Heart left ventricle (tissue), 13 donors: ENCODE measurements around the gene FYTTD1.

Experiments
- POLR2A ChIP-seq, 2 donors: fragments of 450-650 bp; IDR thresholded peaks; one replicate each; pipeline ENCODE4 v1.6.1; 2017; ENCODE audit warnings: antibody characterized with exemption in 2 of 2, mild to moderate bottlenecking in 2 of 2, moderate library complexity in 2 of 2
- TF ChIP-seq, protein P1 (sequence below), 12 donors: fragments of 200-600 bp; sonication (generic) in 4 of 12; IDR thresholded peaks; one replicate each; pipeline versions ENCODE4 v1.5.0 to v1.8.0; 2018 to 2022; ENCODE audit warnings: antibody characterized with exemption in 12 of 12, mild to moderate bottlenecking in 5 of 12
- donor health status: ischemic (EF 13 %, LVEDD 7.1; RV severe dilation, severe dysfunction).
- donor health status: DM: no; HTN: yes; CAD: no.
- donor health status: DM: no; HTN: no; CAD: no.
- donor health status: ischemic (EF 25% LVEDD 6.9; RV normal size, moderate dysfunction).
- donor health status: ischemic (EF 25% LVEDD 5.7; RV mildly dilated, moderate dysfunction).
- donor health status: ischemic (EF 35%, LVEDD 5.7; RV mildly dilated, moderate dysfunction).
- donor health status: nonischemic (EF 11% LVEDD 7.7; RV severe dilation, severe dysfunction).
- donor health status: DM: yes; HTN: yes; CAD: no.
- donor health status: PGD.
- donor health status: ischemic (EF 29% LVEDD 5.4; RV normal size, mild dysfunction).
- donor health status: nonischemic (EF 23%, LVEDD 6.1; RV moderate dilation, normal function).

DNA sequence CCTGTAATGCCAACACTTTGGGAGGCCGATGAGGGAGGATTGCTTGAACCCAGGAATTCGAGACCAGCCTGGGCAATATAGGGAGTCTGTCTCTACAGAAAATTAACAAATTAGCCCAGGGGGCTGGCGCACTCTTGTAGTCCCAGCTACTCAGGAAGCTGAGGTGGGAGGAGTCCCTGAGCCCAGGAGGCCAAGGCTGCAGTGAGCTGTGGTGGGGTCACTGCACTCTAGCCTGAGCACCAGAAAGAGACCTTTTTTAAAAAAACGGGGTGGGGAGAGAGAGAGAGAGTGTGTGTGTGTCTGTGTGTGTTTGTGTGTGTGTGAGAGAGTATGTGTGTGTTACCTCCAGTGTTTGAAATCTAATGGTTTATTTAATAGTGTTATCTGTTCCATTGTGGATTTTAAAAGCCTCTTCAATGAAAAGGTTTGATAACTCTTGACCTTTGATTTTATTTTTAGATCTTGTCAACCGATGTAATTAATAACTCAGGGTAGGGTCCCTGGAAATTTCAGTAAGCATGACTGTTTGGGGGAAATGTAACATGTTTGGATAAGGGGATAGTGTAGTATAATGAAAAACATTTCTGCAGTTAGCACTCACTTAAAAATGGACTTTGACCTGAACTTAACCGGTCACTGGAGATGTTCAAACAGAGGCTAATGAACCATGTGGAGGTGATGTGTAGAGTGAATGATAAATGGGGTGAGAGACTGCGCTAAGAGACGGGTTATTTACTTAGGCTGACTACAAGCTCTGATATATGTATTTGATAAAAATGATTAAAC lies 71.1 kb downstream of the FYTTD1 start:
- TF ChIP-seq, protein P1, sequence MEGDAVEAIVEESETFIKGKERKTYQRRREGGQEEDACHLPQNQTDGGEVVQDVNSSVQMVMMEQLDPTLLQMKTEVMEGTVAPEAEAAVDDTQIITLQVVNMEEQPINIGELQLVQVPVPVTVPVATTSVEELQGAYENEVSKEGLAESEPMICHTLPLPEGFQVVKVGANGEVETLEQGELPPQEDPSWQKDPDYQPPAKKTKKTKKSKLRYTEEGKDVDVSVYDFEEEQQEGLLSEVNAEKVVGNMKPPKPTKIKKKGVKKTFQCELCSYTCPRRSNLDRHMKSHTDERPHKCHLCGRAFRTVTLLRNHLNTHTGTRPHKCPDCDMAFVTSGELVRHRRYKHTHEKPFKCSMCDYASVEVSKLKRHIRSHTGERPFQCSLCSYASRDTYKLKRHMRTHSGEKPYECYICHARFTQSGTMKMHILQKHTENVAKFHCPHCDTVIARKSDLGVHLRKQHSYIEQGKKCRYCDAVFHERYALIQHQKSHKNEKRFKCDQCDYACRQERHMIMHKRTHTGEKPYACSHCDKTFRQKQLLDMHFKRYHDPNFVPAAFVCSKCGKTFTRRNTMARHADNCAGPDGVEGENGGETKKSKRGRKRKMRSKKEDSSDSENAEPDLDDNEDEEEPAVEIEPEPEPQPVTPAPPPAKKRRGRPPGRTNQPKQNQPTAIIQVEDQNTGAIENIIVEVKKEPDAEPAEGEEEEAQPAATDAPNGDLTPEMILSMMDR (IDR thresholded peaks at IDR 0.05), result no peak
- no peak for TF ChIP-seq POLR2A (IDR thresholded peaks at IDR 0.05)
